ENCODE measurements around the gene C11orf97. TPM values are rescaled to one million over a fixed set of nuclear protein-coding genes. Genes with fewer than 3 reads are reported as not detected.

C11orf97 gene
- total and polyA plus RNA-seq, 3 experiments from 2014 or later = not detected

GRCh38 chr11:94516725-94517124, 4.5 kb downstream of the C11orf97 start:
- H3K4me1 Mint-ChIP-seq = peaks cover 14 to 18% (median 16%) of the 10 kb centered on the region in 3 donors
- Histone ChIP-seq H3K4me1 (ENCODE audit: insufficient read depth, low read length) (peaks cover 14% of the 10 kb centered on the region), H3K9me3 (ENCODE audit: low read length) (no peaks in the 10 kb centered on the region), H3K4me3 (ENCODE audit: low read length) (no peak overlapping the region), H3K36me3 (ENCODE audit: insufficient read depth, low read length) (no peaks in the 10 kb centered on the region), H3K27me3 (ENCODE audit: insufficient read depth, low read length, poor library complexity, severe bottlenecking) (peaks cover 4% of the 10 kb centered on the region), H3K27ac (ENCODE audit: low read depth, low read length) (no peak overlapping the region)
- H3K4me3 Mint-ChIP-seq = no peak overlapping the region
- H3K36me3 Mint-ChIP-seq = no peaks in the 10 kb centered on the region
- H3K27ac Mint-ChIP-seq = no peak overlapping the region
- ChIA-PET POLR2A (no interaction called here), CTCF (interaction anchor here (1.1 to 2.3 kb wide), 4 partner anchors 12 to 381 kb away, joined by 3 to 8 read pairs (median 3); no protein-coding TSS in a partner anchor)
- no peaks in the 10 kb centered on the region for H3K9me3 Mint-ChIP-seq
- peaks cover 4 to 16% of the 10 kb centered on the region in 2 donors for H3K27me3 Mint-ChIP-seq
- no peak for DNase-seq

GRCh38 chr11:94518300-94518699, 6.0 kb downstream of the C11orf97 start:
- Histone ChIP-seq H3K27me3 (ENCODE audit: insufficient read depth, low read length, poor library complexity, severe bottlenecking) (peaks cover 4% of the 10 kb centered on the region), H3K36me3 (ENCODE audit: insufficient read depth, low read length) (no peaks in the 10 kb centered on the region), H3K9me3 (ENCODE audit: low read length) (no peaks in the 10 kb centered on the region), H3K27ac (ENCODE audit: low read depth, low read length) (no peak overlapping the region), H3K4me3 (ENCODE audit: low read length) (no peak overlapping the region), H3K4me1 (ENCODE audit: insufficient read depth, low read length) (peaks cover under 1% of the 10 kb centered on the region)
- ChIA-PET CTCF (interaction anchor here (0.6 kb wide), 1 partner anchor 408 kb away, joined by 3 read pairs; no protein-coding TSS in a partner anchor), POLR2A (no interaction called here)
- Mint-ChIP-seq H3K4me1 (peaks cover 0 to 2% (median under 1%) of the 10 kb centered on the region in 3 donors), H3K4me3 (no peak overlapping the region), H3K36me3 (no peaks in the 10 kb centered on the region), H3K27me3 (peaks cover 2 to 23% of the 10 kb centered on the region in 2 donors), H3K9me3 (no peaks in the 10 kb centered on the region), H3K27ac (no peak overlapping the region)
- DNase-seq = no peak

- Histone ChIP-seq H3K36me3 (ENCODE audit: insufficient read depth, low read length) (no peaks in the 10 kb centered on the region), H3K27me3 (ENCODE audit: insufficient read depth, low read length, poor library complexity, severe bottlenecking) (peaks cover 4% of the 10 kb centered on the region), H3K4me3 (ENCODE audit: low read length) (no peak overlapping the region), H3K27ac (ENCODE audit: low read depth, low read length) (no peak overlapping the region), H3K4me1 (ENCODE audit: insufficient read depth, low read length) (no peaks in the 10 kb centered on the region), H3K9me3 (ENCODE audit: low read length) (no peaks in the 10 kb centered on the region)
- DNase-seq = peak in 2 of 5 donors; percentile 9 to 14
- no peak overlapping the region for H3K27ac Mint-ChIP-seq
- H3K4me3 Mint-ChIP-seq = no peak overlapping the region
- H3K9me3 Mint-ChIP-seq = no peaks in the 10 kb centered on the region
- ChIA-PET POLR2A (no interaction called here), CTCF (interaction anchor here (0.7 to 1.7 kb wide), 4 partner anchors 10 to 1249 kb away, joined by 3 to 4 read pairs (median 4); no protein-coding TSS in a partner anchor)
- H3K36me3 Mint-ChIP-seq = no peaks in the 10 kb centered on the region
- H3K4me1 Mint-ChIP-seq = no peaks in the 10 kb centered on the region
- peaks cover 2 to 32% of the 10 kb centered on the region in 2 donors for H3K27me3 Mint-ChIP-seq
These were observed 7.3 kb downstream of the C11orf97 start for GRCh38 chr11:94519478-94520084.

GRCh38 chr11:94521684-94522083, 9.4 kb downstream of the C11orf97 start:
- Histone ChIP-seq H3K27ac (ENCODE audit: low read depth, low read length) (no peak overlapping the region), H3K27me3 (ENCODE audit: insufficient read depth, low read length, poor library complexity, severe bottlenecking) (no peaks in the 10 kb centered on the region), H3K4me3 (ENCODE audit: low read length) (no peak overlapping the region), H3K9me3 (ENCODE audit: low read length) (no peaks in the 10 kb centered on the region), H3K4me1 (ENCODE audit: insufficient read depth, low read length) (no peaks in the 10 kb centered on the region), H3K36me3 (ENCODE audit: insufficient read depth, low read length) (no peaks in the 10 kb centered on the region)
- Mint-ChIP-seq H3K27ac (no peak overlapping the region), H3K27me3 (peaks cover 5 to 30% of the 10 kb centered on the region in 2 donors), H3K4me1 (no peaks in the 10 kb centered on the region), H3K36me3 (no peaks in the 10 kb centered on the region), H3K4me3 (no peak overlapping the region), H3K9me3 (no peaks in the 10 kb centered on the region)
- POLR2A ChIA-PET = no interaction called here
- CTCF ChIA-PET = interaction anchor here (1.3 kb wide), 1 partner anchor 9 kb away, joined by 3 read pairs; no protein-coding TSS in a partner anchor
- no peak for DNase-seq

GRCh38 chr11:94524341-94524740, 12.1 kb downstream of the C11orf97 start:
- Mint-ChIP-seq H3K27me3 (peaks cover 8 to 54% of the 10 kb centered on the region in 2 donors), H3K36me3 (no peaks in the 10 kb centered on the region), H3K27ac (no peak overlapping the region), H3K4me3 (no peak overlapping the region), H3K9me3 (no peaks in the 10 kb centered on the region), H3K4me1 (no peaks in the 10 kb centered on the region)
- H3K27ac ChIP-seq (ENCODE audit: low read depth, low read length) = no peak overlapping the region
- DNase-seq = no peak
- H3K4me3 ChIP-seq (ENCODE audit: low read length) = no peak overlapping the region
- H3K27me3 ChIP-seq (ENCODE audit: insufficient read depth, low read length, poor library complexity, severe bottlenecking) = no peaks in the 10 kb centered on the region
- H3K9me3 ChIP-seq (ENCODE audit: low read length) = no peaks in the 10 kb centered on the region
- ChIA-PET POLR2A (interaction anchor here (0.8 kb wide), 1 partner anchor 29 kb away, joined by 11 read pairs; no protein-coding TSS in a partner anchor), CTCF (no interaction called here)
- H3K4me1 ChIP-seq (ENCODE audit: insufficient read depth, low read length) = no peaks in the 10 kb centered on the region
- no peaks in the 10 kb centered on the region for H3K36me3 ChIP-seq (ENCODE audit: insufficient read depth, low read length)

GRCh38 chr11:94525546-94526324, 13.5 kb downstream of the C11orf97 start:
- Histone ChIP-seq H3K4me1 (ENCODE audit: insufficient read depth, low read length) (no peaks in the 10 kb centered on the region), H3K9me3 (ENCODE audit: low read length) (no peaks in the 10 kb centered on the region), H3K36me3 (ENCODE audit: insufficient read depth, low read length) (no peaks in the 10 kb centered on the region), H3K27ac (ENCODE audit: low read depth, low read length) (no peak overlapping the region), H3K27me3 (ENCODE audit: insufficient read depth, low read length, poor library complexity, severe bottlenecking) (no peaks in the 10 kb centered on the region), H3K4me3 (ENCODE audit: low read length) (no peak overlapping the region)
- no peak overlapping the region for H3K27ac Mint-ChIP-seq
- ChIA-PET POLR2A (no interaction called here), CTCF (no interaction called here)
- no peaks in the 10 kb centered on the region for H3K4me1 Mint-ChIP-seq
- no peaks in the 10 kb centered on the region for H3K36me3 Mint-ChIP-seq
- no peak for DNase-seq
- H3K4me3 Mint-ChIP-seq = no peak overlapping the region
- peaks cover 8 to 63% of the 10 kb centered on the region in 2 donors for H3K27me3 Mint-ChIP-seq
- no peaks in the 10 kb centered on the region for H3K9me3 Mint-ChIP-seq

- no peak overlapping the region for H3K27ac ChIP-seq (ENCODE audit: low read depth, low read length)
- Mint-ChIP-seq H3K27ac (no peak overlapping the region), H3K9me3 (no peaks in the 10 kb centered on the region), H3K27me3 (peaks cover 8 to 71% of the 10 kb centered on the region in 2 donors), H3K4me3 (no peak overlapping the region), H3K36me3 (no peaks in the 10 kb centered on the region), H3K4me1 (no peaks in the 10 kb centered on the region)
- H3K4me3 ChIP-seq (ENCODE audit: low read length) = no peak overlapping the region
- POLR2A ChIA-PET = no interaction called here
- no peaks in the 10 kb centered on the region for H3K4me1 ChIP-seq (ENCODE audit: insufficient read depth, low read length)
- H3K9me3 ChIP-seq (ENCODE audit: low read length) = no peaks in the 10 kb centered on the region
- no peak for DNase-seq
- no peaks in the 10 kb centered on the region for H3K36me3 ChIP-seq (ENCODE audit: insufficient read depth, low read length)
- CTCF ChIA-PET = no interaction called here
- H3K27me3 ChIP-seq (ENCODE audit: insufficient read depth, low read length, poor library complexity, severe bottlenecking) = no peaks in the 10 kb centered on the region
These were observed 14.6 kb downstream of the C11orf97 start for GRCh38 chr11:94526645-94527438.

GRCh38 chr11:94528551-94528950, 16.3 kb downstream of the C11orf97 start:
- no peak overlapping the region for H3K4me3 Mint-ChIP-seq
- no peaks in the 10 kb centered on the region for H3K36me3 Mint-ChIP-seq
- Histone ChIP-seq H3K27ac (ENCODE audit: low read depth, low read length) (no peak overlapping the region), H3K27me3 (ENCODE audit: insufficient read depth, low read length, poor library complexity, severe bottlenecking) (no peaks in the 10 kb centered on the region), H3K36me3 (ENCODE audit: insufficient read depth, low read length) (no peaks in the 10 kb centered on the region), H3K4me1 (ENCODE audit: insufficient read depth, low read length) (no peaks in the 10 kb centered on the region), H3K4me3 (ENCODE audit: low read length) (no peak overlapping the region), H3K9me3 (ENCODE audit: low read length) (no peaks in the 10 kb centered on the region)
- H3K27me3 Mint-ChIP-seq = peaks cover 8 to 67% of the 10 kb centered on the region in 2 donors
- ChIA-PET CTCF (interaction anchor here (1.8 kb wide), 1 partner anchor 27 kb away, joined by 4 read pairs; no protein-coding TSS in a partner anchor), POLR2A (no interaction called here)
- no peaks in the 10 kb centered on the region for H3K9me3 Mint-ChIP-seq
- no peak for DNase-seq
- H3K27ac Mint-ChIP-seq = no peak overlapping the region
- no peaks in the 10 kb centered on the region for H3K4me1 Mint-ChIP-seq

Measured in CD8-positive, alpha-beta memory T cell (primary cell).